HEK293T (cell line): ENCODE results near the gene ARFGEF3.

Source experiments
- CTCF ChIA-PET: fragments of 350-600 bp; formaldehyde crosslinking; extraction: SDS; loops from one replicate; lab custom pipeline; 2021; ENCODE audit warnings: antibody characterized with exemption, inconsistent platforms; lab: Yijun Ruan, JAX
- POLR2A ChIA-PET: fragments of 350-600 bp; formaldehyde crosslinking; extraction: SDS; loops from one replicate; lab custom pipeline; 2020; ENCODE audit warnings: antibody characterized with exemption, inconsistent platforms; lab: Yijun Ruan, JAX
- DNase-seq: peaks from one replicate; pipeline ENCODE4 v3.0.0; 2012; ENCODE audit warnings: mixed read lengths; ENCODE audit errors: extremely low spot score
- ARNT ChIP-seq: fragments of 450-650 bp; IDR thresholded peaks from 2 replicates; pipeline ENCODE4 v1.6.1; 2017; ENCODE audit warnings: mild to moderate bottlenecking
- BHLHE40 ChIP-seq: fragments of 450-650 bp; IDR thresholded peaks from 2 replicates; pipeline ENCODE4 v1.6.1; 2016; ENCODE audit warnings: mild to moderate bottlenecking, moderate library complexity, borderline replicate concordance
- CTBP1 ChIP-seq: fragments of 450-650 bp; IDR thresholded peaks from 2 replicates; pipeline ENCODE4 v1.6.1; 2016; ENCODE audit warnings: borderline replicate concordance
- ELF4 ChIP-seq: fragments of 450-650 bp; IDR thresholded peaks from 2 replicates; pipeline ENCODE4 v1.6.1; 2017; ENCODE audit warnings: antibody characterized with exemption
- FOXA1 ChIP-seq: fragments of 450-650 bp; IDR thresholded peaks from 2 replicates; pipeline ENCODE4 v1.6.1; 2016; ENCODE audit warnings: mild to moderate bottlenecking
- FOXK2 ChIP-seq: fragments of 450-650 bp; IDR thresholded peaks from 2 replicates; pipeline ENCODE4 v1.6.1; 2016; ENCODE audit warnings: mild to moderate bottlenecking
- FOXM1 ChIP-seq: fragments of 450-650 bp; IDR thresholded peaks from 2 replicates; pipeline ENCODE4 v1.6.1; 2017; ENCODE audit warnings: mild to moderate bottlenecking, borderline replicate concordance
- HDGF ChIP-seq: fragments of 450-650 bp; IDR thresholded peaks from 2 replicates; pipeline ENCODE4 v1.6.1; 2017; ENCODE audit warnings: antibody characterized with exemption, borderline replicate concordance
- L3MBTL2 ChIP-seq: fragments of 450-650 bp; conservative IDR thresholded peaks from 2 replicates; pipeline ENCODE4 v1.6.1; 2016; ENCODE audit warnings: mild to moderate bottlenecking
- LEF1 ChIP-seq: fragments of 450-650 bp; IDR thresholded peaks from 2 replicates; pipeline ENCODE4 v1.6.1; 2017; ENCODE audit warnings: mild to moderate bottlenecking, borderline replicate concordance
- NFRKB ChIP-seq: fragments of 450-650 bp; IDR thresholded peaks from 2 replicates; pipeline ENCODE4 v1.6.1; 2016; ENCODE audit warnings: mild to moderate bottlenecking, moderate library complexity
- SP1 ChIP-seq: fragments of 450-650 bp; IDR thresholded peaks from 2 replicates; pipeline ENCODE4 v1.6.1; 2017
- SUZ12 ChIP-seq: fragments of 450-650 bp; IDR thresholded peaks from 2 replicates; pipeline ENCODE4 v1.6.1; 2016; ENCODE audit warnings: mild to moderate bottlenecking
- TARDBP ChIP-seq: fragments of 450-650 bp; IDR thresholded peaks from 2 replicates; pipeline ENCODE4 v1.6.1; 2016
- ZNF384 ChIP-seq: fragments of 450-650 bp; IDR thresholded peaks from 2 replicates; pipeline ENCODE4 v1.6.1; 2016
- TF ChIP-seq, protein P1 (sequence below): fragments of 450-650 bp; IDR thresholded peaks from 2 replicates; pipeline ENCODE4 v1.6.1; 2016

The ARFGEF3 gene

DNA sequence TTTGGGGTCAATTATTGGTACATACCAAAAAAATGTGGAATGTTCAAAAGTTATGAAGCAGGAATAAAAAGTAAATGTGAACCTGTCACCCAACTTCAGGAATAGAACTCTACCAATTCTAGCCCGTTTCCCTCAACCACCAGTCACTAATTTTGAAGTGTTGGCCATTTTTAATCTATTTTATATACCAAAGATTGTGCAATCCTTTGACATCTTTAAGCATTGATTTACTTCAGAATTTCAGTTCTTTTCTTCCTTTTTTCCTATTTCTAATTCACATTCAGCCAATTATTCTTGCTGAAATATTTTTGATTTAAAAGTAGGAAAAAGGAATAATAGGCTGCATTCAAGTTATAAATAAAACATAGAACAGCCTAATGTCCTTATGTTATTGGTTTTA lies 169.0 kb downstream of the ARFGEF3 start:
- TF ChIP-seq HDGF: no peak
- no peak for TF ChIP-seq L3MBTL2
- TF ChIP-seq, protein P1, sequence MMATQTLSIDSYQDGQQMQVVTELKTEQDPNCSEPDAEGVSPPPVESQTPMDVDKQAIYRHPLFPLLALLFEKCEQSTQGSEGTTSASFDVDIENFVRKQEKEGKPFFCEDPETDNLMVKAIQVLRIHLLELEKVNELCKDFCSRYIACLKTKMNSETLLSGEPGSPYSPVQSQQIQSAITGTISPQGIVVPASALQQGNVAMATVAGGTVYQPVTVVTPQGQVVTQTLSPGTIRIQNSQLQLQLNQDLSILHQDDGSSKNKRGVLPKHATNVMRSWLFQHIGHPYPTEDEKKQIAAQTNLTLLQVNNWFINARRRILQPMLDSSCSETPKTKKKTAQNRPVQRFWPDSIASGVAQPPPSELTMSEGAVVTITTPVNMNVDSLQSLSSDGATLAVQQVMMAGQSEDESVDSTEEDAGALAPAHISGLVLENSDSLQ: no peak
- TF ChIP-seq SUZ12: no peak
- no peak for TF ChIP-seq LEF1
- no peak for TF ChIP-seq ZNF384
- TF ChIP-seq FOXK2: no peak
- ChIA-PET POLR2A (no interaction called here), CTCF (no interaction called here)
- DNase-seq: no peak

DNA sequence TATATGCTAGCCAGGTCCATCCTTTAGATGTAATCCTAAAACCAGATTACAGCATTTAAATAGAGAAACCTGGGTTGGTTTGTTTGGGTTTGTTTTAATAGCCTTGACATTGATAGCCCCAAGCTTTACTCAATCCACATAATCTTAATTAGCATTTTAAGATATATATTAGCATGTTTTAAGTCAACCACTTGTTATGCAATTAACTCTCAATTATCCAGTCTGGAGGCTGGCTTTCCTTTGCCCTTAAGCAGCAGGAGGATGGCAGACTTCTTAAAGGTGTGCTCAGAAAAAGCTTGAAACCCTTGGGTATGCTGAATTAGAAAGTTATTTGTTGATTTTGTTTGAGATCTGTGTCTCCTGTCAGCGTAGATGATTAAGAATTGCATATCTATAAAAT lies 169.7 kb downstream of the ARFGEF3 start:
- CTCF ChIA-PET: interaction anchor here (0.5 kb wide), 1 partner anchor 394 kb away, joined by 7 read pairs; no protein-coding TSS in a partner anchor
- TF ChIP-seq SUZ12: no peak
- TF ChIP-seq SP1: no peak
- no peak for TF ChIP-seq L3MBTL2
- TF ChIP-seq CTBP1: no peak
- TF ChIP-seq, protein P1: no peak
- no peak for TF ChIP-seq HDGF
- no peak for TF ChIP-seq ZNF384
- TF ChIP-seq ARNT: no peak
- no peak for TF ChIP-seq ELF4
- no peak for TF ChIP-seq FOXK2
- TF ChIP-seq BHLHE40: no peak
- no peak for TF ChIP-seq LEF1
- no peak for TF ChIP-seq TARDBP
- TF ChIP-seq FOXA1: no peak
- TF ChIP-seq NFRKB: no peak
- DNase-seq: no peak
- POLR2A ChIA-PET: no interaction called here

DNA sequence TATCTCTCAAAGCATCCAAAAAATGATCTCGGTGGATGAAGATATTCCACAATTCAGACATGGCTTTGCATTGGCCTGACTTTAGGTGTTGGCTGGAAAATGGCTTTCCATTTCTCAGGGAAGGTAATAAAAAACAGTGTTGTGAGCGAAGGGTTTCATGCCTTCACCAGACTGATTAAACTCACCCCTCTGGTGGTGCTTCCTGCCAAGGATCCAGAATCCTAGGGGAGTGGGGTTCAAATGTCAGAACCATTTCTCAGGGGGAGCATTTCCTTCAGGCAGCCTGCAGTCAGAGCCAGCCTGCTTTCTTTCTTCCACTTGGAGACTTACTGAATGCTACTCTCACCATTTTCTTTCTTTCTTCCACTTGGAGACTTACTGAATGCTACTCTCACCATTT lies 170.2 kb downstream of the ARFGEF3 start:
- ChIA-PET POLR2A (no interaction called here), CTCF (no interaction called here)
- TF ChIP-seq SP1 (no peak), L3MBTL2 (no peak), FOXK2 (no peak), ZNF384 (no peak), NFRKB (no peak), LEF1 (no peak), FOXM1 (no peak), TARDBP (no peak), CTBP1 (no peak), FOXA1 (no peak), ARNT (no peak)
- TF ChIP-seq, protein P1: no peak
- DNase-seq: no peak

DNA sequence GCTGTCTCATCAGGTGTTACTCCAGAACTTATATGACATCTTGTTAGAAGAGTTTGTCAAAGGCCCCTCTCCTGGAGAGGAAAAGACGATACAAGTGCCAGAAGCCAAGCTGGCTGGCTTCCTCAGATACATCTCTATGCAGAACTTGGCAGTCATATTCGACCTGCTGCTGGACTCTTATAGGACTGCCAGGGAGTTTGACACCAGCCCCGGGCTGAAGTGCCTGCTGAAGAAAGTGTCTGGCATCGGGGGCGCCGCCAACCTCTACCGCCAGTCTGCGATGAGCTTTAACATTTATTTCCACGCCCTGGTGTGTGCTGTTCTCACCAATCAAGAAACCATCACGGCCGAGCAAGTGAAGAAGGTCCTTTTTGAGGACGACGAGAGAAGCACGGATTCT lies 172.3 kb downstream of the ARFGEF3 start:
- no peak for DNase-seq
- POLR2A ChIA-PET: no interaction called here
- TF ChIP-seq ELF4 (no peak), FOXA1 (no peak), SP1 (no peak), L3MBTL2 (no peak), CTBP1 (no peak), NFRKB (no peak), LEF1 (no peak), ARNT (no peak), TARDBP (no peak), ZNF384 (no peak), HDGF (no peak), SUZ12 (no peak), FOXK2 (no peak), BHLHE40 (no peak), FOXM1 (no peak)
- TF ChIP-seq, protein P1: no peak
- CTCF ChIA-PET: no interaction called here

DNA sequence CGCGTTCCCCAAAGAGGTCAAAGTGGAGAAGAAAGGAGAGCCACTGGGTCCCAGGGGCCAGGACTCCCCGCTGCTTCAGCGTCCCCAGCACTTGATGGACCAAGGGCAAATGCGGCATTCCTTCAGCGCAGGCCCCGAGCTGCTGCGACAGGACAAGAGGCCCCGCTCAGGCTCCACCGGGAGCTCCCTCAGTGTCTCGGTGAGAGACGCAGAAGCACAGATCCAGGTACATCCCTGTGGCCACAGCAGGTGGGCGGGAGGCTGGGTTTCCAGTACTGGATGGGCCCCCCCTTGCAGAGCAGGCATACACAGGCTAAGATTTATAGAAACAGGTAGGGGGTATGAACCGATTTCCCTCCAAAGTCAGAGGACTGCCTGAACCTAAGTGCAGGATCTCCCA lies 173.2 kb downstream of the ARFGEF3 start:
- no peak for TF ChIP-seq ELF4
- no peak for TF ChIP-seq FOXK2
- TF ChIP-seq ZNF384: no peak
- TF ChIP-seq ARNT: no peak
- TF ChIP-seq CTBP1: no peak
- no peak for TF ChIP-seq BHLHE40
- TF ChIP-seq FOXA1: no peak
- TF ChIP-seq LEF1: no peak
- TF ChIP-seq HDGF: no peak
- TF ChIP-seq L3MBTL2: no peak
- no peak for TF ChIP-seq TARDBP
- ChIA-PET POLR2A (no interaction called here), CTCF (interaction anchor here (0.7 kb wide), 1 partner anchor 51 kb away, joined by 3 read pairs; no protein-coding TSS in a partner anchor)
- no peak for DNase-seq

DNA sequence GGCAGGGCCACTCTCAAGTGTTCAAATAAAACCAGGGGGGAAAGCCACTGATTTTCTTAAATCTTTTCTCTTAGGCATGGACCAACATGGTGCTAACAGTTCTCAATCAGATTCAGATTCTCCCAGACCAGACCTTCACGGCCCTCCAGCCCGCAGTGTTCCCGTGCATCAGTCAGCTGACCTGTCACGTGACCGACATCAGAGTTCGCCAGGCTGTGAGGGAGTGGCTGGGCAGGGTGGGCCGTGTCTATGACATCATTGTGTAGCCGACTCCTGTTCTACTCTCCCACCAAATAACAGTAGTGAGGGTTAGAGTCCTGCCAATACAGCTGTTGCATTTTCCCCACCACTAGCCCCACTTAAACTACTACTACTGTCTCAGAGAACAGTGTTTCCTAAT lies 174.5 kb downstream of the ARFGEF3 start:
- no peak for DNase-seq
- TF ChIP-seq L3MBTL2: no peak
- TF ChIP-seq, protein P1: no peak
- no peak for TF ChIP-seq SP1
- TF ChIP-seq HDGF: no peak
- no peak for TF ChIP-seq ELF4
- no peak for TF ChIP-seq ZNF384
- TF ChIP-seq CTBP1: no peak
- no peak for TF ChIP-seq SUZ12
- TF ChIP-seq ARNT: no peak
- TF ChIP-seq NFRKB: no peak
- TF ChIP-seq BHLHE40: no peak
- no peak for TF ChIP-seq FOXM1
- TF ChIP-seq LEF1: no peak
- TF ChIP-seq TARDBP: no peak
- no peak for TF ChIP-seq FOXA1
- TF ChIP-seq FOXK2: no peak
- POLR2A ChIA-PET: no interaction called here
- CTCF ChIA-PET: no interaction called here
